AG04449 (cell line): Measurements from ENCODE around the gene FIGN.

Experiments used
- CTCF ChIA-PET: fragments of 350-600 bp; formaldehyde crosslinking; extraction: SDS; loops from one replicate; lab custom pipeline; 2021; ENCODE audit warnings: antibody characterized with exemption; lab: Yijun Ruan, JAX
- POLR2A ChIA-PET: fragments of 400-600, 350-600 bp; formaldehyde crosslinking; extraction: SDS; loops from one replicate; lab custom pipeline; 2020; ENCODE audit warnings: antibody characterized with exemption, inconsistent platforms; lab: Yijun Ruan, JAX
- DNase-seq: peaks from one replicate; pipeline ENCODE4 v3.0.0-alpha.2; 2010; ENCODE audit warnings: low read depth, low spot score
- H3K4me3 ChIP-seq: 2 replicates; pipeline ENCODE4 v1.5.1; 2011; ENCODE audit warnings: low read depth, mild to moderate bottlenecking, control low read depth, low read length
- CTCF ChIP-seq: IDR thresholded peaks from one replicate; pipeline ENCODE4 v1.5.1; 2011; ENCODE audit warnings: mild to moderate bottlenecking, moderate library complexity, low read length, control low read depth, inconsistent platforms; ENCODE audit not compliant: insufficient read depth; ENCODE audit errors: missing control alignments

The FIGN gene

GRCh38 chr2:163723881-163724280 lies 11.9 kb downstream of the FIGN start:
- no peak overlapping the region for H3K4me3 ChIP-seq
- no peak for TF ChIP-seq CTCF
- DNase-seq, result no peak
- CTCF ChIA-PET, result no interaction called here
- POLR2A ChIA-PET, result no interaction called here

- POLR2A ChIA-PET, result no interaction called here
- CTCF ChIA-PET, result no interaction called here
- H3K4me3 ChIP-seq, result no peak overlapping the region
- DNase-seq, result no peak
- no peak for TF ChIP-seq CTCF
Observed at GRCh38 chr2:163723348-163723747, 12.5 kb downstream of the FIGN start.

- ChIA-PET POLR2A (no interaction called here), CTCF (no interaction called here)
- no peak for TF ChIP-seq CTCF
- no peak for DNase-seq
- no peak overlapping the region for H3K4me3 ChIP-seq
Observed at GRCh38 chr2:163719331-163719730, 16.5 kb downstream of the FIGN start.

GRCh38 chr2:163717993-163718680 lies 17.7 kb downstream of the FIGN start:
- no peak for DNase-seq
- H3K4me3 ChIP-seq, result no peak overlapping the region
- TF ChIP-seq CTCF, result no peak
- ChIA-PET CTCF (no interaction called here), POLR2A (no interaction called here)

- CTCF ChIA-PET, result no interaction called here
Observed at GRCh38 chr2:163717515-163717914, 18.3 kb downstream of the FIGN start.

GRCh38 chr2:163716101-163716500 lies 19.7 kb downstream of the FIGN start:
- no peak for DNase-seq
- no peak overlapping the region for H3K4me3 ChIP-seq
- TF ChIP-seq CTCF, result no peak
- ChIA-PET CTCF (no interaction called here), POLR2A (no interaction called here)

More at GRCh38 chr2:163717515-163717914, 18.3 kb downstream of the FIGN start:
- H3K4me3 ChIP-seq, result no peak overlapping the region
- DNase-seq, result no peak
- no peak for TF ChIP-seq CTCF
- POLR2A ChIA-PET, result no interaction called here
